ENCODE data around the gene ALG6. TPM values are rescaled to one million over a fixed set of nuclear protein-coding genes. Genes with fewer than 3 reads are reported as not detected.
A peak's percentile ranks its signal among the peaks of the same experiment; 100 is the strongest.

ALG6 gene
- total and polyA plus RNA-seq, 2 of the 13 experiments (the other 11 are each of a cell fraction or from before 2014, with no cell fraction given), result 6.8 to 8.1 TPM

- TF ChIP-seq ZBTB46 (CRISPR knock-in tag; IDR thresholded peaks at IDR 0.05; ENCODE audit: borderline replicate concordance), result no peak
- TF ChIP-seq ZNF17 (CRISPR knock-in tag; IDR thresholded peaks at IDR 0.05), result no peak
- TF ChIP-seq ZNF18 (CRISPR knock-in tag; IDR thresholded peaks at IDR 0.05; ENCODE audit: insufficient replicate concordance), result no peak
- peak; percentile 62; the same call in 1 of the 2 replicates for TF ChIP-seq ZBED4 (CRISPR knock-in tag; IDR thresholded peaks at IDR 0.05; ENCODE audit: borderline replicate concordance)
- no peak for TF ChIP-seq ZMAT5 (CRISPR knock-in tag; IDR thresholded peaks at IDR 0.05; ENCODE audit: borderline replicate concordance, low read depth)
- TF ChIP-seq MNT (IDR thresholded peaks at IDR 0.05), result no peak
- TF ChIP-seq IKZF4 (CRISPR knock-in tag; IDR thresholded peaks at IDR 0.05; ENCODE audit: borderline replicate concordance, low read depth, not compliant biosample characterization), result peak; percentile 36
- peak; percentile 88 for TF ChIP-seq ZFX (CRISPR knock-in tag; IDR thresholded peaks at IDR 0.05; ENCODE audit: low read depth)
- TF ChIP-seq ZNF576 (CRISPR knock-in tag; IDR thresholded peaks at IDR 0.05), result peak; percentile 77; the same call in 1 of the 2 replicates
- TF ChIP-seq ZNF660 (CRISPR knock-in tag; IDR thresholded peaks at IDR 0.05; ENCODE audit: borderline replicate concordance, low read depth), result no peak
- TF ChIP-seq HNRNPUL1 (IDR thresholded peaks at IDR 0.05; ENCODE audit: low read depth, low read length), result no peak
- peak; percentile 49; the same call in 1 of the 2 replicates for TF ChIP-seq ZNF264 (CRISPR knock-in tag; IDR thresholded peaks at IDR 0.05)
- peak; percentile 56; the same call in 1 of the 2 replicates for TF ChIP-seq ISL2 (CRISPR knock-in tag; IDR thresholded peaks at IDR 0.05)
- TF ChIP-seq CBFB (CRISPR knock-in tag; IDR thresholded peaks at IDR 0.05), result 0 out of 2 replicates have a peak, but pooled peaks have one; percentile 42
- no peak for TF ChIP-seq FLYWCH1 (CRISPR knock-in tag; IDR thresholded peaks at IDR 0.05)
- no peak for TF ChIP-seq TOE1 (CRISPR knock-in tag; IDR thresholded peaks at IDR 0.05)
- no peak for TF ChIP-seq SRSF1 (optimal IDR thresholded peaks at IDR 0.05; ENCODE audit: low read depth, low read length)
- TF ChIP-seq SP140L (CRISPR knock-in tag; IDR thresholded peaks at IDR 0.05; ENCODE audit: borderline replicate concordance), result no peak
Observed at GRCh38 chr1:63367215-63368103, at the start of gene ALG6 (continued).
